ENCODE results near the gene ZDHHC14. TPM values are rescaled to one million over a fixed set of nuclear protein-coding genes. Genes with fewer than 3 reads are reported as not detected.

The ZDHHC14 gene
- total and polyA plus RNA-seq, 2 of the 8 experiments (the other 6 are each of a cell fraction or from before 2014, with no cell fraction given), result 2.9 to 5.3 TPM

- TF ChIP-seq HDAC2 (IDR thresholded peaks at IDR 0.05; ENCODE audit: borderline replicate concordance in 1 of 2, low read depth in 2 of 2, low read length in 2 of 2) (no peak), HDAC6 (IDR thresholded peaks at IDR 0.05; ENCODE audit: low read depth, low read length) (no peak)
These were observed 241.4 kb downstream of the ZDHHC14 start (continued) for GRCh38 chr6:157622427-157622826.
